Body of pancreas (tissue), 4 donors: ENCODE results near the gene RAB3B. TPM values are rescaled to one million over a fixed set of nuclear protein-coding genes. Genes with fewer than 3 reads are reported as not detected.

Experiments
- ATAC-seq: fragments of 150-250 bp; one replicate; pipeline ENCODE4 v1.9.1; 2016
- DNase-seq, 4 donors: peaks; one replicate each; pipeline ENCODE4 v3.0.0-alpha.2; 2019
- H3K27ac ChIP-seq, 4 donors: fragments of 200-600 bp; sonication (generic); 1 replicate in 3 of 4; 2 replicates in 1 of 4; pipeline versions ENCODE4 v1.5.1 to v1.6.1; 2016 to 2019; ENCODE audit warnings: mild to moderate bottlenecking in 1 of 4, mixed read lengths in 1 of 4, moderate library complexity in 1 of 4
- H3K27me3 ChIP-seq, 2 donors: fragments of 200-600 bp; sonication (generic); one replicate each; pipeline ENCODE4 v1.6.0; 2016; ENCODE audit warnings: mild to moderate bottlenecking in 1 of 2
- H3K36me3 ChIP-seq, 2 donors: fragments of 200-600 bp; sonication (generic); replicated peaks in 1 of 2; 2 replicates each; pipeline ENCODE4 v1.5.1; 2016; ENCODE audit warnings: low read depth in 2 of 2; ENCODE audit not compliant: insufficient read depth in 1 of 2
- H3K4me1 ChIP-seq: fragments of 200-600 bp; sonication (generic); one replicate; pipeline ENCODE4 v1.6.0; 2016
- H3K4me3 ChIP-seq, 2 donors: fragments of 200-600 bp; sonication (generic); 1 replicate in 1 of 2; 2 replicates in 1 of 2; pipeline ENCODE4 v1.5.1; 2016 to 2019
- H3K9me3 ChIP-seq, 3 donors: fragments of 200-600 bp; sonication (generic); 1 replicate in 2 of 3; 2 replicates in 1 of 3; pipeline ENCODE4 v1.5.1; 2016
- CTCF ChIP-seq, 7 experiments: fragments of 450-650 bp in 4 of 7; fragments of 200-600 bp in 3 of 7; sonication (generic) in 3 of 7; IDR thresholded peaks; one replicate each; pipeline ENCODE4 v1.5.1; 2016 to 2019; ENCODE audit warnings: antibody characterized with exemption in 7 of 7
- POLR2A ChIP-seq, 3 donors: fragments of 450-650 bp; IDR thresholded peaks; one replicate each; pipeline ENCODE4 v1.6.1; 2016; ENCODE audit warnings: antibody characterized with exemption in 3 of 3, mild to moderate bottlenecking in 2 of 3
- WGBS, 2 donors: methylation state at CpG; one replicate each; pipeline ENCODE4 v1.1.5; 2017; 5-methylcytosine and 5-hydroxymethylcytosine counted together
- intact Hi-C: fragments of 100-400 bp; cut with DNase I; formaldehyde crosslinking; loops from one replicate; pipeline ENCODE4 v1.15.1; 2023
- total RNA-seq, 2 donors: library from RNA; depleted of rRNA; stranded (reverse); fragments of >200 nt; gene quantifications; one replicate each; pipeline ENCODE4 v1.1.0, GENCODE V29; 2016

RAB3B gene
- total RNA-seq, 2 donors from 2014 or later, result 1.3 to 2.9 TPM

DNA sequence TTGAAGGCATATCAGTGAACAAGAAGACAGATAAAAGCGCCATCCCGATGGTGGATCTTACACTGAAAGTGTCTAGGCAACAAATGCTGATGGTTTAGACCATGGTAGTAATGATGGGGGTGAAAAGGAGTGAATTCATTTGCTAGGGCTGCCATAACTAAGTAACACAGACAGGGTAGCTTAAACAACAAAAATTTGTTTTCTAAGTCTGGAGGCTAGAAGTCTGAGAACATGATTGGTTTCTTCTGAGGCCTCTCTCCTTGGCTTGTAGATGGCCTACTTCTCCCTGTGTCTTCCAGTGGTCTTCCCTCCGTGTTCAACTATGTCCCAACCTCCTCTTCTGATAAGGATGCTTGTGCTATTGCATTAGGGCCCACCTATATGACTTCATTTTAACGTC, 13.4 kb upstream of the RAB3B start:
- Histone ChIP-seq H3K4me1 (peaks cover 36% of the 10 kb centered on the region), H3K27me3 (no peaks in the 10 kb centered on the region), H3K9me3 (no peaks in the 10 kb centered on the region), H3K27ac (no peak overlapping the region), H3K36me3 (no peaks in the 10 kb centered on the region), H3K4me3 (no peak overlapping the region)
- DNase-seq, result no peak
- TF ChIP-seq CTCF (IDR thresholded peaks at IDR 0.05) (no peak), POLR2A (IDR thresholded peaks at IDR 0.05) (no peak)
- ATAC-seq, result no peak
- 53 to 62% methylated on average over 4 of the region's 4 CpGs for WGBS, 2 donors
- intact Hi-C loops, result loop anchor here (5.0 kb wide), 1 partner anchor 107 kb away; no protein-coding TSS in a partner anchor

GRCh38 chr1:52002038-52002917, 11.8 kb upstream of the RAB3B start:
- DNase-seq, result peak; percentile 60 to 89 (median 70)
- intact Hi-C loops, result loop anchor here (5.0 kb wide), 1 partner anchor 105 kb away; no protein-coding TSS in a partner anchor

GRCh38 chr1:51998701-51999100, 8.2 kb upstream of the RAB3B start:
- Histone ChIP-seq H3K27ac (no peak overlapping the region), H3K9me3 (no peaks in the 10 kb centered on the region), H3K4me1 (no peaks in the 10 kb centered on the region), H3K27me3 (no peaks in the 10 kb centered on the region), H3K4me3 (no peak overlapping the region), H3K36me3 (no peaks in the 10 kb centered on the region)
- TF ChIP-seq CTCF (IDR thresholded peaks at IDR 0.05) (no peak), POLR2A (IDR thresholded peaks at IDR 0.05) (no peak)
- DNase-seq, result no peak
- ATAC-seq, result no peak
- 83 to 92% methylated on average over 1 of the region's 1 CpG for WGBS, 2 donors
- intact Hi-C loops, result no loop called here

More at GRCh38 chr1:52002038-52002917, 11.8 kb upstream of the RAB3B start:
- Histone ChIP-seq H3K4me3 (no peak overlapping the region), H3K27ac (no peak overlapping the region), H3K36me3 (no peaks in the 10 kb centered on the region), H3K9me3 (no peaks in the 10 kb centered on the region), H3K27me3 (no peaks in the 10 kb centered on the region), H3K4me1 (peaks cover 24% of the 10 kb centered on the region)
- 38 to 42% methylated on average over 9 of the region's 9 CpGs for WGBS, 2 donors
- TF ChIP-seq CTCF (IDR thresholded peaks at IDR 0.05), result peak; percentile 85 to 97 (median 96)
- no peak for TF ChIP-seq POLR2A (IDR thresholded peaks at IDR 0.05)
- peak; percentile 95 for ATAC-seq

- H3K27me3 ChIP-seq, result peaks cover 0 to 4% of the 10 kb centered on the region in 2 donors
- intact Hi-C loops, result no loop called here
- DNase-seq (no peak), ATAC-seq (no peak)
- no peak overlapping the region for H3K4me3 ChIP-seq
- no peaks in the 10 kb centered on the region for H3K36me3 ChIP-seq
- TF ChIP-seq CTCF (IDR thresholded peaks at IDR 0.05) (no peak), POLR2A (IDR thresholded peaks at IDR 0.05) (no peak)
- 61 to 76% methylated on average over 5 of the region's 5 CpGs for WGBS, 2 donors
- no peak overlapping the region for H3K27ac ChIP-seq
- H3K9me3 ChIP-seq, result no peaks in the 10 kb centered on the region
- H3K4me1 ChIP-seq, result no peaks in the 10 kb centered on the region
These were observed 7.5 kb upstream of the RAB3B start for GRCh38 chr1:51997974-51998382.
